Measurements from ENCODE around the gene SPATA3. TPM values are rescaled to one million over a fixed set of nuclear protein-coding genes. Genes with fewer than 3 reads are reported as not detected.
A peak's percentile ranks its signal among the peaks of the same experiment; 100 is the strongest.

The SPATA3 gene
- total and polyA plus RNA-seq, 2 experiments from 2014 or later, result not detected

DNA sequence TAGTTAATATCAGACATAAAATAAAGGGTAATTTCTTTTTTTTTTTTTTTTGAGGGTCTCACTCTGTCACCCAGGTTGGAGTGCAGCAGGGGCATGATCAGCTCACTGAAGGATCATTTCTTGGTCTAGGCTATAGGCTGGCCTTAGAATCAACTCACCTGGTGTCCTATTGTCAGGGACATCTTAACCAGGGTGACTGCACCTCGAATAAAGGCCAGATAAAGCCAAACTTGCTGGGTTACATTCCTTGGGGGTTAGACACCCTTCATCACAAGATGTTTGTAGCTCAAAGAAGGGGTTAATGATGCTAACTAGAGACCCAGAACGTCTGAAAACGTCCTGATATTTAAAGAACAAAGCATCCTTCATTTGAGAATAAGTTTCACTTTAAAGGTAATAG, 17.9 kb downstream of the SPATA3 start:
- no peaks in the 10 kb centered on the region for H3K79me2 ChIP-seq (replicated peaks; ENCODE audit: insufficient read depth)
- no peaks in the 10 kb centered on the region for H3K9me2 ChIP-seq (ENCODE audit: insufficient read depth)
- H2AFZ ChIP-seq, result no peak overlapping the region
- no peak overlapping the region for H3K27ac Mint-ChIP-seq
- no peaks in the 10 kb centered on the region for H4K20me1 ChIP-seq (replicated peaks; ENCODE audit: insufficient read depth)
- ATAC-seq, result peak; percentile 62
- H3K27me3 Mint-ChIP-seq (ENCODE audit: insufficient read depth, low read depth, poor library complexity), result peaks cover 9% of the 10 kb centered on the region
- DNase-seq (ENCODE audit: low spot score), result peak; percentile 35
- no peaks in the 10 kb centered on the region for H3F3A ChIP-seq (replicated peaks; ENCODE audit: low read depth)
- H3K4me2 ChIP-seq, result no peak overlapping the region
- H3K27me3 ChIP-seq (ENCODE audit: insufficient read depth), result no peaks in the 10 kb centered on the region
- no peak overlapping the region for H3K4me3 ChIP-seq
- H3K36me3 ChIP-seq (ENCODE audit: insufficient read depth), result no peaks in the 10 kb centered on the region
- H3K27ac ChIP-seq (ENCODE audit: low read depth), result no peak overlapping the region
- H3K4me3 Mint-ChIP-seq, result no peak overlapping the region
- no peaks in the 10 kb centered on the region; the same call in 2 of the 3 replicates for H3K36me3 Mint-ChIP-seq (ENCODE audit: low read depth)
- no peaks in the 10 kb centered on the region; the same call in 1 of the 2 replicates for H3K4me1 ChIP-seq (ENCODE audit: insufficient read depth)
- H3K9me3 Mint-ChIP-seq, result peaks cover 5% of the 10 kb centered on the region; the same call in 2 of the 3 replicates
- peaks cover 20% of the 10 kb centered on the region for H3K4me1 Mint-ChIP-seq
- TF ChIP-seq EZH2 (IDR thresholded peaks at IDR 0.05; ENCODE audit: low read depth, unreplicated experiment), result no peak
- TF ChIP-seq CREB1 (CRISPR knock-in tag; IDR thresholded peaks at IDR 0.05; ENCODE audit: low read depth), result no peak
- TF ChIP-seq NANOG (IDR thresholded peaks at IDR 0.05; ENCODE audit: borderline replicate concordance), result no peak
- TF ChIP-seq JUNB (IDR thresholded peaks at IDR 0.05; ENCODE audit: unreplicated experiment), result no peak
- TF ChIP-seq, protein P1, sequence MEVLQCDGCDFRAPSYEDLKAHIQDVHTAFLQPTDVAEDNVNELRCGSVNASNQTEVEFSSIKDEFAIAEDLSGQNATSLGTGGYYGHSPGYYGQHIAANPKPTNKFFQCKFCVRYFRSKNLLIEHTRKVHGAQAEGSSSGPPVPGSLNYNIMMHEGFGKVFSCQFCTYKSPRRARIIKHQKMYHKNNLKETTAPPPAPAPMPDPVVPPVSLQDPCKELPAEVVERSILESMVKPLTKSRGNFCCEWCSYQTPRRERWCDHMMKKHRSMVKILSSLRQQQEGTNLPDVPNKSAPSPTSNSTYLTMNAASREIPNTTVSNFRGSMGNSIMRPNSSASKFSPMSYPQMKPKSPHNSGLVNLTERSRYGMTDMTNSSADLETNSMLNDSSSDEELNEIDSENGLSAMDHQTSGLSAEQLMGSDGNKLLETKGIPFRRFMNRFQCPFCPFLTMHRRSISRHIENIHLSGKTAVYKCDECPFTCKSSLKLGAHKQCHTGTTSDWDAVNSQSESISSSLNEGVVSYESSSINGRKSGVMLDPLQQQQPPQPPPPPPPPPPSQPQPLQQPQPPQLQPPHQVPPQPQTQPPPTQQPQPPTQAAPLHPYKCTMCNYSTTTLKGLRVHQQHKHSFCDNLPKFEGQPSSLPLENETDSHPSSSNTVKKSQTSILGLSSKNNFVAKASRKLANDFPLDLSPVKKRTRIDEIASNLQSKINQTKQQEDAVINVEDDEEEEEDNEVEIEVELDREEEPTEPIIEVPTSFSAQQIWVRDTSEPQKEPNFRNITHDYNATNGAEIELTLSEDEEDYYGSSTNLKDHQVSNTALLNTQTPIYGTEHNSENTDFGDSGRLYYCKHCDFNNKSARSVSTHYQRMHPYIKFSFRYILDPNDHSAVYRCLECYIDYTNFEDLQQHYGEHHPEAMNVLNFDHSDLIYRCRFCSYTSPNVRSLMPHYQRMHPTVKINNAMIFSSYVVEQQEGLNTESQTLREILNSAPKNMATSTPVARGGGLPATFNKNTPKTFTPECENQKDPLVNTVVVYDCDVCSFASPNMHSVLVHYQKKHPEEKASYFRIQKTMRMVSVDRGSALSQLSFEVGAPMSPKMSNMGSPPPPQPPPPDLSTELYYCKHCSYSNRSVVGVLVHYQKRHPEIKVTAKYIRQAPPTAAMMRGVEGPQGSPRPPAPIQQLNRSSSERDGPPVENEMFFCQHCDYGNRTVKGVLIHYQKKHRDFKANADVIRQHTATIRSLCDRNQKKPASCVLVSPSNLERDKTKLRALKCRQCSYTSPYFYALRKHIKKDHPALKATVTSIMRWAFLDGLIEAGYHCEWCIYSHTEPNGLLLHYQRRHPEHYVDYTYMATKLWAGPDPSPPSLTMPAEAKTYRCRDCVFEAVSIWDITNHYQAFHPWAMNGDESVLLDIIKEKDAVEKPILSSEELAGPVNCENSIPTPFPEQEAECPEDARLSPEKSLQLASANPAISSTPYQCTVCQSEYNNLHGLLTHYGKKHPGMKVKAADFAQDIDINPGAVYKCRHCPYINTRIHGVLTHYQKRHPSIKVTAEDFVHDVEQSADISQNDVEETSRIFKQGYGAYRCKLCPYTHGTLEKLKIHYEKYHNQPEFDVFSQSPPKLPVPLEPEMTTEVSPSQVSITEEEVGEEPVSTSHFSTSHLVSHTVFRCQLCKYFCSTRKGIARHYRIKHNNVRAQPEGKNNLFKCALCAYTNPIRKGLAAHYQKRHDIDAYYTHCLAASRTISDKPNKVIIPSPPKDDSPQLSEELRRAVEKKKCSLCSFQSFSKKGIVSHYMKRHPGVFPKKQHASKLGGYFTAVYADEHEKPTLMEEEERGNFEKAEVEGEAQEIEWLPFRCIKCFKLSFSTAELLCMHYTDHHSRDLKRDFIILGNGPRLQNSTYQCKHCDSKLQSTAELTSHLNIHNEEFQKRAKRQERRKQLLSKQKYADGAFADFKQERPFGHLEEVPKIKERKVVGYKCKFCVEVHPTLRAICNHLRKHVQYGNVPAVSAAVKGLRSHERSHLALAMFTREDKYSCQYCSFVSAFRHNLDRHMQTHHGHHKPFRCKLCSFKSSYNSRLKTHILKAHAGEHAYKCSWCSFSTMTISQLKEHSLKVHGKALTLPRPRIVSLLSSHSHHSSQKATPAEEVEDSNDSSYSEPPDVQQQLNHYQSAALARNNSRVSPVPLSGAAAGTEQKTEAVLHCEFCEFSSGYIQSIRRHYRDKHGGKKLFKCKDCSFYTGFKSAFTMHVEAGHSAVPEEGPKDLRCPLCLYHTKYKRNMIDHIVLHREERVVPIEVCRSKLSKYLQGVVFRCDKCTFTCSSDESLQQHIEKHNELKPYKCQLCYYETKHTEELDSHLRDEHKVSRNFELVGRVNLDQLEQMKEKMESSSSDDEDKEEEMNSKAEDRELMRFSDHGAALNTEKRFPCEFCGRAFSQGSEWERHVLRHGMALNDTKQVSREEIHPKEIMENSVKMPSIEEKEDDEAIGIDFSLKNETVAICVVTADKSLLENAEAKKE (CRISPR knock-in tag; IDR thresholded peaks at IDR 0.05), result no peak
- no peak for TF ChIP-seq ZNF114 (CRISPR knock-in tag; IDR thresholded peaks at IDR 0.05)
- no peak for TF ChIP-seq POLR2AphosphoS5 (IDR thresholded peaks at IDR 0.05; ENCODE audit: low read depth)
- TF ChIP-seq EZH2phosphoT487 (IDR thresholded peaks at IDR 0.05; ENCODE audit: unreplicated experiment), result no peak
- TF ChIP-seq STAT1 (IDR thresholded peaks at IDR 0.05; ENCODE audit: unreplicated experiment), result no peak
- TF ChIP-seq, protein P2, sequence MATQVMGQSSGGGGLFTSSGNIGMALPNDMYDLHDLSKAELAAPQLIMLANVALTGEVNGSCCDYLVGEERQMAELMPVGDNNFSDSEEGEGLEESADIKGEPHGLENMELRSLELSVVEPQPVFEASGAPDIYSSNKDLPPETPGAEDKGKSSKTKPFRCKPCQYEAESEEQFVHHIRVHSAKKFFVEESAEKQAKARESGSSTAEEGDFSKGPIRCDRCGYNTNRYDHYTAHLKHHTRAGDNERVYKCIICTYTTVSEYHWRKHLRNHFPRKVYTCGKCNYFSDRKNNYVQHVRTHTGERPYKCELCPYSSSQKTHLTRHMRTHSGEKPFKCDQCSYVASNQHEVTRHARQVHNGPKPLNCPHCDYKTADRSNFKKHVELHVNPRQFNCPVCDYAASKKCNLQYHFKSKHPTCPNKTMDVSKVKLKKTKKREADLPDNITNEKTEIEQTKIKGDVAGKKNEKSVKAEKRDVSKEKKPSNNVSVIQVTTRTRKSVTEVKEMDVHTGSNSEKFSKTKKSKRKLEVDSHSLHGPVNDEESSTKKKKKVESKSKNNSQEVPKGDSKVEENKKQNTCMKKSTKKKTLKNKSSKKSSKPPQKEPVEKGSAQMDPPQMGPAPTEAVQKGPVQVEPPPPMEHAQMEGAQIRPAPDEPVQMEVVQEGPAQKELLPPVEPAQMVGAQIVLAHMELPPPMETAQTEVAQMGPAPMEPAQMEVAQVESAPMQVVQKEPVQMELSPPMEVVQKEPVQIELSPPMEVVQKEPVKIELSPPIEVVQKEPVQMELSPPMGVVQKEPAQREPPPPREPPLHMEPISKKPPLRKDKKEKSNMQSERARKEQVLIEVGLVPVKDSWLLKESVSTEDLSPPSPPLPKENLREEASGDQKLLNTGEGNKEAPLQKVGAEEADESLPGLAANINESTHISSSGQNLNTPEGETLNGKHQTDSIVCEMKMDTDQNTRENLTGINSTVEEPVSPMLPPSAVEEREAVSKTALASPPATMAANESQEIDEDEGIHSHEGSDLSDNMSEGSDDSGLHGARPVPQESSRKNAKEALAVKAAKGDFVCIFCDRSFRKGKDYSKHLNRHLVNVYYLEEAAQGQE (IDR thresholded peaks at IDR 0.05; ENCODE audit: unreplicated experiment), result no peak
- TF ChIP-seq, protein P3, sequence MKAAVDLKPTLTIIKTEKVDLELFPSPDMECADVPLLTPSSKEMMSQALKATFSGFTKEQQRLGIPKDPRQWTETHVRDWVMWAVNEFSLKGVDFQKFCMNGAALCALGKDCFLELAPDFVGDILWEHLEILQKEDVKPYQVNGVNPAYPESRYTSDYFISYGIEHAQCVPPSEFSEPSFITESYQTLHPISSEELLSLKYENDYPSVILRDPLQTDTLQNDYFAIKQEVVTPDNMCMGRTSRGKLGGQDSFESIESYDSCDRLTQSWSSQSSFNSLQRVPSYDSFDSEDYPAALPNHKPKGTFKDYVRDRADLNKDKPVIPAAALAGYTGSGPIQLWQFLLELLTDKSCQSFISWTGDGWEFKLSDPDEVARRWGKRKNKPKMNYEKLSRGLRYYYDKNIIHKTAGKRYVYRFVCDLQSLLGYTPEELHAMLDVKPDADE (IDR thresholded peaks at IDR 0.05), result no peak
- TF ChIP-seq ZNF331 (CRISPR knock-in tag; IDR thresholded peaks at IDR 0.05; ENCODE audit: low read depth), result no peak
- TF ChIP-seq, protein P4, sequence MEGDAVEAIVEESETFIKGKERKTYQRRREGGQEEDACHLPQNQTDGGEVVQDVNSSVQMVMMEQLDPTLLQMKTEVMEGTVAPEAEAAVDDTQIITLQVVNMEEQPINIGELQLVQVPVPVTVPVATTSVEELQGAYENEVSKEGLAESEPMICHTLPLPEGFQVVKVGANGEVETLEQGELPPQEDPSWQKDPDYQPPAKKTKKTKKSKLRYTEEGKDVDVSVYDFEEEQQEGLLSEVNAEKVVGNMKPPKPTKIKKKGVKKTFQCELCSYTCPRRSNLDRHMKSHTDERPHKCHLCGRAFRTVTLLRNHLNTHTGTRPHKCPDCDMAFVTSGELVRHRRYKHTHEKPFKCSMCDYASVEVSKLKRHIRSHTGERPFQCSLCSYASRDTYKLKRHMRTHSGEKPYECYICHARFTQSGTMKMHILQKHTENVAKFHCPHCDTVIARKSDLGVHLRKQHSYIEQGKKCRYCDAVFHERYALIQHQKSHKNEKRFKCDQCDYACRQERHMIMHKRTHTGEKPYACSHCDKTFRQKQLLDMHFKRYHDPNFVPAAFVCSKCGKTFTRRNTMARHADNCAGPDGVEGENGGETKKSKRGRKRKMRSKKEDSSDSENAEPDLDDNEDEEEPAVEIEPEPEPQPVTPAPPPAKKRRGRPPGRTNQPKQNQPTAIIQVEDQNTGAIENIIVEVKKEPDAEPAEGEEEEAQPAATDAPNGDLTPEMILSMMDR (conservative IDR thresholded peaks at IDR 0.05; ENCODE audit: low read depth in 2 of 2), result no peak
